Astrocyte (in vitro differentiated cells and primary cell): ENCODE measurements around the gene ATP6V0E1. TPM values are rescaled to one million over a fixed set of nuclear protein-coding genes. Genes with fewer than 3 reads are reported as not detected.
"Not testable (repeated sequence)": the region's sequence is repeated elsewhere in the genome, so short reads cannot be mapped to it uniquely, and the experiment has no call there.

Experiments
- DNase-seq: peaks from one replicate; pipeline ENCODE4 v3.0.0-alpha.2; 2010; ENCODE audit warnings: low read depth
- FAIRE-seq: peaks from 2 replicates; lab custom pipeline; 2011; peaks lifted over from hg19 to GRCh38; lab: Jason Lieb, UNC
- H2AFZ ChIP-seq: 2 replicates; pipeline ENCODE4 v1.6.0; 2012; ENCODE audit warnings: low read depth, low read length, inconsistent platforms
- H3K27ac ChIP-seq: 2 replicates; pipeline ENCODE4 v1.5.1; 2011; ENCODE audit warnings: low read depth, low read length, inconsistent platforms
- H3K27me3 ChIP-seq: 2 replicates; pipeline ENCODE4 v1.6.0; 2011; ENCODE audit warnings: low read length, inconsistent platforms; ENCODE audit not compliant: insufficient read depth
- H3K36me3 ChIP-seq: 2 replicates; pipeline ENCODE4 v1.5.1; 2011; ENCODE audit warnings: low read length, inconsistent platforms; ENCODE audit not compliant: insufficient read depth
- H3K4me1 ChIP-seq: 2 replicates; pipeline ENCODE4 v1.5.1; 2011; ENCODE audit warnings: low read length, inconsistent platforms; ENCODE audit not compliant: insufficient read depth
- H3K4me2 ChIP-seq: 2 replicates; pipeline ENCODE4 v1.6.0; 2012; ENCODE audit warnings: low read length, inconsistent platforms
- H3K4me3 ChIP-seq: 2 replicates; pipeline ENCODE4 v1.5.1; 2011; ENCODE audit warnings: low read depth, mild to moderate bottlenecking, low read length, inconsistent platforms; ENCODE audit not compliant: insufficient read depth
- H3K79me2 ChIP-seq: 2 replicates; pipeline ENCODE4 v1.6.0; 2012; ENCODE audit warnings: mild to moderate bottlenecking, low read length, inconsistent platforms; ENCODE audit not compliant: insufficient read depth
- H3K9ac ChIP-seq: 2 replicates; pipeline ENCODE4 v1.6.0; 2012; ENCODE audit warnings: mild to moderate bottlenecking, low read length, inconsistent platforms
- H3K9me3 ChIP-seq: 2 replicates; pipeline ENCODE4 v1.5.1; 2012; ENCODE audit warnings: low read depth, mild to moderate bottlenecking, low read length, inconsistent platforms; ENCODE audit not compliant: insufficient read depth
- H4K20me1 ChIP-seq: 2 replicates; pipeline ENCODE4 v1.6.0; 2012; ENCODE audit warnings: low read length, inconsistent platforms; ENCODE audit not compliant: insufficient read depth
- H3K27ac Mint-ChIP-seq: one replicate; pipeline ENCODE4 v1.8.0; 2021; ENCODE audit warnings: mild to moderate bottlenecking, mixed read lengths; ENCODE audit not compliant: unreplicated experiment
- H3K27me3 Mint-ChIP-seq: one replicate; pipeline ENCODE4 v1.8.0; 2021; ENCODE audit warnings: low read depth, mixed read lengths; ENCODE audit not compliant: unreplicated experiment
- H3K36me3 Mint-ChIP-seq: one replicate; pipeline ENCODE4 v1.8.0; 2021; ENCODE audit warnings: low read depth, mixed read lengths; ENCODE audit not compliant: unreplicated experiment
- H3K4me1 Mint-ChIP-seq: one replicate; pipeline ENCODE4 v1.8.0; 2021; ENCODE audit warnings: low read depth, mixed read lengths; ENCODE audit not compliant: unreplicated experiment
- H3K4me3 Mint-ChIP-seq: one replicate; pipeline ENCODE4 v1.8.0; 2021; ENCODE audit warnings: mild to moderate bottlenecking, moderate library complexity, mixed read lengths; ENCODE audit not compliant: unreplicated experiment
- H3K9me3 Mint-ChIP-seq: one replicate; pipeline ENCODE4 v1.8.0; 2021; ENCODE audit warnings: mild to moderate bottlenecking, mixed read lengths; ENCODE audit not compliant: unreplicated experiment
- CTCF ChIP-seq: IDR thresholded peaks from 2 replicates; pipeline ENCODE4 v1.5.1; 2011; ENCODE audit warnings: low read depth, mild to moderate bottlenecking, inconsistent platforms, low read length, moderate library complexity; ENCODE audit not compliant: insufficient read depth
- EZH2 ChIP-seq: IDR thresholded peaks from 2 replicates; pipeline ENCODE4 v1.6.1; 2012; ENCODE audit warnings: mild to moderate bottlenecking, low read length, inconsistent platforms; ENCODE audit not compliant: insufficient read depth
- total RNA-seq: library from RNA; stranded (reverse); gene quantifications from 2 replicates; pipeline ENCODE4 v1.2.1, GENCODE V29; 2021

Gene ATP6V0E1
- total RNA-seq, 1 donor from 2014 or later = 327 TPM

- Mint-ChIP-seq H3K36me3 (peaks cover 4% of the 10 kb centered on the region), H3K27me3 (no peaks in the 10 kb centered on the region), H3K4me3 (no peak overlapping the region), H3K9me3 (no peaks in the 10 kb centered on the region), H3K27ac (no peak overlapping the region), H3K4me1 (peaks cover 2% of the 10 kb centered on the region)
- Histone ChIP-seq H3K4me1 (peaks cover 20% of the 10 kb centered on the region), H3K9me3 (no peaks in the 10 kb centered on the region), H3K27me3 (no peaks in the 10 kb centered on the region), H2AFZ (no peak overlapping the region), H3K4me3 (no peak overlapping the region), H3K36me3 (peaks cover 3% of the 10 kb centered on the region), H4K20me1 (peaks cover 51% of the 10 kb centered on the region), H3K27ac (no peak overlapping the region), H3K79me2 (peaks cover 75% of the 10 kb centered on the region), H3K4me2 (no peak overlapping the region), H3K9ac (no peak overlapping the region)
- DNase-seq = no peak
- no peak for FAIRE-seq
- no peak for TF ChIP-seq CTCF
- no peak for TF ChIP-seq EZH2
Observed at GRCh38 chr5:173029499-173029921, 45.9 kb downstream of the ATP6V0E1 start.

GRCh38 chr5:173032096-173032495 lies 48.5 kb downstream of the ATP6V0E1 start:
- not testable (repeated sequence) for H3K27ac ChIP-seq, H3K27me3 Mint-ChIP-seq, H3K9ac ChIP-seq, H3K9me3 ChIP-seq, H3K9me3 Mint-ChIP-seq, H3K4me2 ChIP-seq, DNase-seq, H3K4me3 ChIP-seq, FAIRE-seq, H3K4me3 Mint-ChIP-seq, H3K27ac Mint-ChIP-seq, H3K36me3 ChIP-seq, H3K27me3 ChIP-seq, H3K36me3 Mint-ChIP-seq, H2AFZ ChIP-seq
- H3K4me1 Mint-ChIP-seq = peaks cover 17% of the 10 kb centered on the region
- peaks cover 55% of the 10 kb centered on the region for H3K79me2 ChIP-seq
- peaks cover 21% of the 10 kb centered on the region for H3K4me1 ChIP-seq
- H4K20me1 ChIP-seq = peaks cover 45% of the 10 kb centered on the region

- TF ChIP-seq CTCF = no peak
- no peak for TF ChIP-seq EZH2
- Histone ChIP-seq H3K4me3 (no peak overlapping the region), H3K27me3 (no peaks in the 10 kb centered on the region), H2AFZ (no peak overlapping the region), H3K9me3 (no peaks in the 10 kb centered on the region), H4K20me1 (peaks cover 42% of the 10 kb centered on the region), H3K9ac (no peak overlapping the region), H3K79me2 (peaks cover 52% of the 10 kb centered on the region), H3K36me3 (peaks cover 4% of the 10 kb centered on the region), H3K27ac (no peak overlapping the region), H3K4me2 (no peak overlapping the region), H3K4me1 (peaks cover 21% of the 10 kb centered on the region)
- no peak for DNase-seq
- H3K27me3 Mint-ChIP-seq = no peaks in the 10 kb centered on the region
- H3K36me3 Mint-ChIP-seq = peaks cover 9% of the 10 kb centered on the region
- peak overlapping the region; percentile 44 for H3K27ac Mint-ChIP-seq
- H3K4me3 Mint-ChIP-seq = no peak overlapping the region
- no peak for FAIRE-seq
- H3K4me1 Mint-ChIP-seq = peaks cover 17% of the 10 kb centered on the region
- H3K9me3 Mint-ChIP-seq = no peaks in the 10 kb centered on the region
Observed at GRCh38 chr5:173032730-173033129, 49.2 kb downstream of the ATP6V0E1 start.
